Measurements from ENCODE around the gene SLC25A24. TPM values are rescaled to one million over a fixed set of nuclear protein-coding genes. Genes with fewer than 3 reads are reported as not detected.

Gene SLC25A24
- total and polyA plus RNA-seq, 10 of the 15 experiments (the other 5 are each of a cell fraction or from before 2014, with no cell fraction given): 4.0 to 20.6 (median 14.2) TPM

DNA sequence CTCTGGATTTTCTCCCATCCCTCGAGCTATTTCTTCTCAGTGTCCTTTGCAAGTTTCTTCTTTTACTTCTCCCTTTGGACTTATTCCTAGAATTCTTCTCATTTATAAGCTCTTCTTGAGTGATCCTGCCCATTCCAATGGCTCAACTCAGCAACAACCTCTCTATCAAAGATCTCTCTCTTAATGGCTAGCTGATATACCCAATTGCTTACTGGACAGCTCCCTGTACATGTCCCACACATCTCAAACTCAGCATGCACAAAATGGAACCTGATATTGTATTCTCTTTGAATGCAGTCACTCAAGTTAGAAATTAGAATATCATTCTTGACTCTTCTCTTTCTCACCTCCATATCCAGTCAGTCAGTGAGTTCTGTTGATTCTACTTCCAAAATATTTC is 48.6 kb downstream of the SLC25A24 start (continued):
- TF ChIP-seq, protein P1, sequence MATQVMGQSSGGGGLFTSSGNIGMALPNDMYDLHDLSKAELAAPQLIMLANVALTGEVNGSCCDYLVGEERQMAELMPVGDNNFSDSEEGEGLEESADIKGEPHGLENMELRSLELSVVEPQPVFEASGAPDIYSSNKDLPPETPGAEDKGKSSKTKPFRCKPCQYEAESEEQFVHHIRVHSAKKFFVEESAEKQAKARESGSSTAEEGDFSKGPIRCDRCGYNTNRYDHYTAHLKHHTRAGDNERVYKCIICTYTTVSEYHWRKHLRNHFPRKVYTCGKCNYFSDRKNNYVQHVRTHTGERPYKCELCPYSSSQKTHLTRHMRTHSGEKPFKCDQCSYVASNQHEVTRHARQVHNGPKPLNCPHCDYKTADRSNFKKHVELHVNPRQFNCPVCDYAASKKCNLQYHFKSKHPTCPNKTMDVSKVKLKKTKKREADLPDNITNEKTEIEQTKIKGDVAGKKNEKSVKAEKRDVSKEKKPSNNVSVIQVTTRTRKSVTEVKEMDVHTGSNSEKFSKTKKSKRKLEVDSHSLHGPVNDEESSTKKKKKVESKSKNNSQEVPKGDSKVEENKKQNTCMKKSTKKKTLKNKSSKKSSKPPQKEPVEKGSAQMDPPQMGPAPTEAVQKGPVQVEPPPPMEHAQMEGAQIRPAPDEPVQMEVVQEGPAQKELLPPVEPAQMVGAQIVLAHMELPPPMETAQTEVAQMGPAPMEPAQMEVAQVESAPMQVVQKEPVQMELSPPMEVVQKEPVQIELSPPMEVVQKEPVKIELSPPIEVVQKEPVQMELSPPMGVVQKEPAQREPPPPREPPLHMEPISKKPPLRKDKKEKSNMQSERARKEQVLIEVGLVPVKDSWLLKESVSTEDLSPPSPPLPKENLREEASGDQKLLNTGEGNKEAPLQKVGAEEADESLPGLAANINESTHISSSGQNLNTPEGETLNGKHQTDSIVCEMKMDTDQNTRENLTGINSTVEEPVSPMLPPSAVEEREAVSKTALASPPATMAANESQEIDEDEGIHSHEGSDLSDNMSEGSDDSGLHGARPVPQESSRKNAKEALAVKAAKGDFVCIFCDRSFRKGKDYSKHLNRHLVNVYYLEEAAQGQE (IDR thresholded peaks at IDR 0.05; ENCODE audit: low read depth, low read length): no peak
- TF ChIP-seq CHD2 (IDR thresholded peaks at IDR 0.05; ENCODE audit: borderline replicate concordance, low read depth, low read length): no peak
- TF ChIP-seq, protein P2, sequence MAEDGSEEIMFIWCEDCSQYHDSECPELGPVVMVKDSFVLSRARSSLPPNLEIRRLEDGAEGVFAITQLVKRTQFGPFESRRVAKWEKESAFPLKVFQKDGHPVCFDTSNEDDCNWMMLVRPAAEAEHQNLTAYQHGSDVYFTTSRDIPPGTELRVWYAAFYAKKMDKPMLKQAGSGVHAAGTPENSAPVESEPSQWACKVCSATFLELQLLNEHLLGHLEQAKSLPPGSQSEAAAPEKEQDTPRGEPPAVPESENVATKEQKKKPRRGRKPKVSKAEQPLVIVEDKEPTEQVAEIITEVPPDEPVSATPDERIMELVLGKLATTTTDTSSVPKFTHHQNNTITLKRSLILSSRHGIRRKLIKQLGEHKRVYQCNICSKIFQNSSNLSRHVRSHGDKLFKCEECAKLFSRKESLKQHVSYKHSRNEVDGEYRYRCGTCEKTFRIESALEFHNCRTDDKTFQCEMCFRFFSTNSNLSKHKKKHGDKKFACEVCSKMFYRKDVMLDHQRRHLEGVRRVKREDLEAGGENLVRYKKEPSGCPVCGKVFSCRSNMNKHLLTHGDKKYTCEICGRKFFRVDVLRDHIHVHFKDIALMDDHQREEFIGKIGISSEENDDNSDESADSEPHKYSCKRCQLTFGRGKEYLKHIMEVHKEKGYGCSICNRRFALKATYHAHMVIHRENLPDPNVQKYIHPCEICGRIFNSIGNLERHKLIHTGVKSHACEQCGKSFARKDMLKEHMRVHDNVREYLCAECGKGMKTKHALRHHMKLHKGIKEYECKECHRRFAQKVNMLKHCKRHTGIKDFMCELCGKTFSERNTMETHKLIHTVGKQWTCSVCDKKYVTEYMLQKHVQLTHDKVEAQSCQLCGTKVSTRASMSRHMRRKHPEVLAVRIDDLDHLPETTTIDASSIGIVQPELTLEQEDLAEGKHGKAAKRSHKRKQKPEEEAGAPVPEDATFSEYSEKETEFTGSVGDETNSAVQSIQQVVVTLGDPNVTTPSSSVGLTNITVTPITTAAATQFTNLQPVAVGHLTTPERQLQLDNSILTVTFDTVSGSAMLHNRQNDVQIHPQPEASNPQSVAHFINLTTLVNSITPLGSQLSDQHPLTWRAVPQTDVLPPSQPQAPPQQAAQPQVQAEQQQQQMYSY (CRISPR knock-in tag; IDR thresholded peaks at IDR 0.05): no peak
- TF ChIP-seq EED (IDR thresholded peaks at IDR 0.05; ENCODE audit: low read depth): no peak
